Measurements from ENCODE around the gene IFITM10.

The IFITM10 gene

DNA sequence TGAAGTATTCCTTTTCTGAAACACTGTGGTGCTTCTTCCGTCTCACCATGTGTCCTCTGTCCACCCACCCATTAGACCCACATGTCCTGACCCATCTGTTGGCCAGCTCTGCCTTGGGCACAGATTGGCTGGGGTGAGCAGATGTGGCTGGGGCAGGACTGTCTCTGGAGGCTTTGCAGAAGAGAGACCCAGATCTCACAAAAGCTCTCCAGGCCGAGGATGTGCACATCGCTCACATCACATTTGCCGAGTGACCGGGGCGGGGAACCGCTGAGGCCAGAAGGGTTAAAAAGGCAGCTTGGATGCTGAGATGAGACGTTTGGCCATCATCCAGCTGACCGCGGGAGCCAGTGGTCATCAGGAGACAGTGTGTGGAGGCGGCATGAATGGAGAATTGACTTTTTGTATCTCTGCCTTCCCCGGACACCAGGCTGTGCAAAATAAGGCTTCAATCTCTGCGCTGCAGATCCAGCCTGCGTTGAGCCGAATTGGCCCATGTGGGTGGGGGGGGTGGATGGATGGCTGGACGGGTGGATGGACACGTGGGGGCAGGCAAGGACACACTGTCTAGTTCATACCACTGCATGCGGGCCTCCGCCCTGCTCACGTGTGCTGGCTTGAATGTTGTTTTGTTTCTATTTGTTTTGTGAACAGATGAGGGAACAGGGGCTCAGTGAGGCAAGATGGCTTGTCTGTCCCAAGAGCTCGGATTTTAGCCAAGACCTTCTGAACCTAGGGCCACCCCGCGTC, 6.1 kb downstream of the IFITM10 start:
- DNase-seq (ENCODE audit: insufficient read length, low spot score) (no peak), FAIRE-seq (no peak)
- no peak for TF ChIP-seq CTCF (IDR thresholded peaks at IDR 0.05; ENCODE audit: insufficient read depth, missing control alignments)

- DNase-seq (ENCODE audit: insufficient read length, low spot score) (no peak), FAIRE-seq (no peak)
- TF ChIP-seq CTCF (IDR thresholded peaks at IDR 0.05; ENCODE audit: insufficient read depth, missing control alignments): no peak
Measured at GRCh38 chr11:1743585-1744136, 6.7 kb downstream of the IFITM10 start.

DNA sequence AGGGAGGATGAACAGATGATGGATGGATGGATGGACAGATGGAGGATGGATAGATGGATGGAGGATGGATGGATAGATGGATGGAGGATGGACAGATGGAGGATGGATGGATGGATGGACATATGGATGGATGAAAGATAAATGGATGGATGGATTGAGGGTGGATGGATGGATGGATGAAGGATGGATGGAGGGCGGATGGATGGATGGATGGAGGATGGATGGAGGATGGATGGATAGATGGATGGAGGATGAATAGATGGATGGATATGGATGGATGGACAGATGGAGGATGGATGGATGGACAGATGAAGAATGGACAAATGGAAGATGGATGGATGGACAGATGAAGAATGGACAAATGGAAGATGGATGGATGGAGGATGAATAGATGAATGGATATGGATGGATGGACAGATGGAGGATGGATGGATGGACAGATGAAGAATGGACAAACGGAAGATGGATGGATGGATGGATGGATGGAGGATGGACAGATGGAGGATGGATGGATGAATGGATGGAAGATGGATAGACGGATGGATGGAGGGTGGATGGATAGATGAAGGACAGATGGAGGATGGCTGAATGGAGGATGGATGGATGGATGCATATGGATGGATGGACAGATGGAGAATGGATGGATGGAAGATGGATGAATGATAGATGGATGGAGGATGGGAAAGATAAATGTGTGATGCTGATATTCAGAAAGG, 7.4 kb downstream of the IFITM10 start:
- no peak for FAIRE-seq
- TF ChIP-seq CTCF (IDR thresholded peaks at IDR 0.05; ENCODE audit: insufficient read depth, missing control alignments): no peak
- no peak for DNase-seq (ENCODE audit: insufficient read length, low spot score)

DNA sequence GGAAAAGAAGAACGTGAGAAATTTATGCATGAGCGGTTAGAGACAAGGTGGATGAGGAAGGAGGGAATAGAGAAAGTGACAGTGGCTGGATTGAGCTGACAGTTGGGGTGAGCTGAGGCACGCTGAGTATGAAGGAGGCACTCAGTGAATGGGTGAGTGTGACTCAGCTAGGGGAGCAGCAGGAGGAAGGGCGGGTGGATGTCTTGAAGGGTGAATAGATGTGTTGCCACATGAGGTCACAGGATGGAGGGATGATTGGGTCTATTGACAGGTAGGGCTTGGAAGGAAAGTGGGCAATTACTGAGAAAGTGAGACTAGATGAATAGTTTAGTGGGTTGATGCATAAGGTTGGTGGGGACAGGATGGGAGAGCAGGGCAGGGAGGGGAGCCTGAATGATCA, 8.0 kb downstream of the IFITM10 start:
- FAIRE-seq (no peak), DNase-seq (ENCODE audit: insufficient read length, low spot score) (no peak)
- TF ChIP-seq CTCF (IDR thresholded peaks at IDR 0.05; ENCODE audit: insufficient read depth, missing control alignments): no peak

DNA sequence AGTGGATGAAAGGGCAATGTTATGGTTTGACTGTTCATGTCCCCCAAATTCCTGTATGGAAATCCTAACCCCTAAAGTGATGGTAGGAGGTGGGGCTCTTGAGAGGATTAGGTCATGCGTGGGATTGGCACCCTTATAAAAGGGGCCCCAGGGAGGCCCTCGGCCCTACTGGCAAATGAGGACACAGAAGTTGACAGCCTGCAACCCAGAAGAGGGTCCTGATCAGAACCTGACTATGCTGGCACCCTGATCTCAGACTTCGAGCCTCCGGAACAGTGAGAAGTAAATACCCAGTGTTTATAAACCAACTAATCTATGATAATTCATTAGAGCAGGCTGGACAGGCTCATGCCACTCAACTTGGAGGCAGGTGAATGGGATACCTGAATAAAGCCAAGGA, 8.7 kb downstream of the IFITM10 start:
- TF ChIP-seq CTCF (IDR thresholded peaks at IDR 0.05; ENCODE audit: insufficient read depth, missing control alignments): no peak
- DNase-seq (ENCODE audit: insufficient read length, low spot score): no peak
- FAIRE-seq: no peak

- no peak for TF ChIP-seq CTCF (IDR thresholded peaks at IDR 0.05; ENCODE audit: insufficient read depth, missing control alignments)
- FAIRE-seq (no peak), DNase-seq (ENCODE audit: insufficient read length, low spot score) (no peak)
Measured at GRCh38 chr11:1740786-1741530, 9.4 kb downstream of the IFITM10 start.

Data from D721Med (cell line).